ENCODE results near the gene MAP1LC3B2. TPM values are rescaled to one million over a fixed set of nuclear protein-coding genes. Genes with fewer than 3 reads are reported as not detected.

The MAP1LC3B2 gene
- total RNA-seq, 2 experiments from 2014 or later, result 1.3 to 1.7 TPM

- Mint-ChIP-seq H3K9me3 (ENCODE audit: insufficient read depth) (peaks cover 5% of the 10 kb centered on the region), H3K36me3 (ENCODE audit: low read depth) (no peaks in the 10 kb centered on the region), H3K27ac (no peak overlapping the region), H3K27me3 (ENCODE audit: low read depth) (peaks cover 3% of the 10 kb centered on the region), H3K4me1 (ENCODE audit: low read depth) (no peaks in the 10 kb centered on the region), H3K4me3 (no peak overlapping the region)
- DNase-seq (no peak), ATAC-seq (no peak)
- CTCF ChIA-PET, result interaction anchor here (1.4 kb wide), 1 partner anchor 83 kb away, joined by 5 read pairs; no protein-coding TSS in a partner anchor
- POLR2A ChIA-PET, result no interaction called here
These were observed 67.0 kb downstream of the MAP1LC3B2 start for GRCh38 chr12:116626153-116626552.

Other genes with a start within 250 kb of the MAP1LC3B2 start
- 10 to 100 TPM; 31.3 to 32.5 TPM for gene SPRING1, start 178.7 kb downstream of the MAP1LC3B2 start, total RNA-seq
- gene RNFT2, start 178.9 kb downstream of the MAP1LC3B2 start, total RNA-seq, result 10 to 100 TPM; 11.8 to 11.9 TPM

All from activated CD8-positive, alpha-beta T cell treated with anti-CD3 and anti-CD28 coated beads, Interleukin-2, amount 10 ng/mL, durations not matched to agents 7 days and 5 days (primary cell).